ENCODE results near the gene ACLY. TPM values are rescaled to one million over a fixed set of nuclear protein-coding genes. Genes with fewer than 3 reads are reported as not detected.

ACLY gene
- total RNA-seq, 1 experiment from 2014 or later = 350 TPM

GRCh38 chr17:41837761-41838538 is 80.8 kb downstream of the ACLY start, which contains the start of gene KLHL10:
Gene KLHL10, plus strand, starts transcription at chr17:41837825. Its CDS starts 108 bp downstream, at chr17:41837933.
- DNase-seq (ENCODE audit: low spot score) (no peak), ATAC-seq (no peak)
- ChIA-PET POLR2A (interaction anchor here (0.5 to 1.7 kb wide), 3 partner anchors 14 to 1154 kb away, joined by 3 to 4 read pairs (median 4); partner anchors contain the start of gene P3H4), CTCF (interaction anchor here (0.6 to 1.4 kb wide), 6 partner anchors 26 to 357 kb away, joined by 3 to 7 read pairs (median 3); partner anchors contain the start of genes JUP, ODAD4 and P3H4)
- no peaks in the 10 kb centered on the region for H3K9me3 Mint-ChIP-seq
- H3K36me3 Mint-ChIP-seq = peaks cover 8% of the 10 kb centered on the region
- peaks cover 9% of the 10 kb centered on the region for H3K4me1 Mint-ChIP-seq
- peaks cover 14% of the 10 kb centered on the region for H3K27me3 Mint-ChIP-seq (ENCODE audit: low read depth)
- no peak for TF ChIP-seq E2F5 (CRISPR knock-in tag; IDR thresholded peaks at IDR 0.05)
- peak; percentile 50; the same call in 1 of the 2 replicates for TF ChIP-seq GABPB1 (CRISPR knock-in tag; IDR thresholded peaks at IDR 0.05)
- H3K4me3 Mint-ChIP-seq = peak within 1 kb of the TSS; percentile 77
- no peak within 1 kb of the TSS for H3K27ac Mint-ChIP-seq

GRCh38 chr17:41836550-41837196 is 82.1 kb downstream of the ACLY start:
- TF ChIP-seq JAZF1 (CRISPR knock-in tag; IDR thresholded peaks at IDR 0.05) (no peak), GABPB1 (CRISPR knock-in tag; IDR thresholded peaks at IDR 0.05) (peak; percentile 33; the same call in 1 of the 2 replicates)
- CTCF ChIA-PET = interaction anchor here (1.9 kb wide), 1 partner anchor 99 kb away, joined by 6 read pairs; no protein-coding TSS in a partner anchor
- POLR2A ChIA-PET = interaction anchor here (0.7 to 1.7 kb wide), 2 partner anchors 15 to 25 kb away, joined by 3 to 4 read pairs; partner anchors contain the start of gene P3H4
- Mint-ChIP-seq H3K9me3 (no peaks in the 10 kb centered on the region), H3K27me3 (ENCODE audit: low read depth) (peaks cover 14% of the 10 kb centered on the region), H3K36me3 (peaks cover 18% of the 10 kb centered on the region), H3K27ac (no peak overlapping the region), H3K4me1 (peaks cover 9% of the 10 kb centered on the region), H3K4me3 (peak overlapping the region; percentile 77)
- DNase-seq (ENCODE audit: low spot score) (no peak), ATAC-seq (no peak)

GRCh38 chr17:41835800-41836549 is 82.8 kb downstream of the ACLY start, which contains the start of gene NT5C3B:
Gene NT5C3B, minus strand, starts transcription at chr17:41836232. Its CDS starts 39 bp downstream, at chr17:41836193.
- Mint-ChIP-seq H3K27me3 (ENCODE audit: low read depth) (peaks cover 14% of the 10 kb centered on the region), H3K4me1 (peaks cover 9% of the 10 kb centered on the region)
- 0 out of 2 replicates have a peak, but pooled peaks have one; percentile 40 for TF ChIP-seq AFF4 (CRISPR knock-in tag; IDR thresholded peaks at IDR 0.05; ENCODE audit: borderline replicate concordance)
- TF ChIP-seq CDX4 (CRISPR knock-in tag; IDR thresholded peaks at IDR 0.05; ENCODE audit: borderline replicate concordance) = no peak
- peak; percentile 66 for TF ChIP-seq HMGXB4 (CRISPR knock-in tag; IDR thresholded peaks at IDR 0.05)
- no peak for TF ChIP-seq CREB1 (CRISPR knock-in tag; IDR thresholded peaks at IDR 0.05)
- peak; percentile 49 for TF ChIP-seq ETV6 (CRISPR knock-in tag; IDR thresholded peaks at IDR 0.05)
- no peak for TF ChIP-seq NFATC4 (CRISPR knock-in tag; IDR thresholded peaks at IDR 0.05)
- TF ChIP-seq MXD4 (CRISPR knock-in tag; IDR thresholded peaks at IDR 0.05; ENCODE audit: borderline replicate concordance) = no peak

More at GRCh38 chr17:41835800-41836549, 82.8 kb downstream of the ACLY start, which contains the start of gene NT5C3B:
- ChIA-PET POLR2A (interaction anchor here (0.6 to 1.2 kb wide), 3 partner anchors 9 to 50 kb away, joined by 3 to 7 read pairs (median 3); partner anchors contain the start of genes JUP and KLHL11), CTCF (interaction anchor here (1.0 to 1.9 kb wide), 6 partner anchors 25 to 140 kb away, joined by 5 to 10 read pairs (median 6); partner anchors contain the start of genes JUP and P3H4)
- Mint-ChIP-seq H3K4me3 (peak within 1 kb of the TSS; percentile 81), H3K36me3 (peaks cover 22% of the 10 kb centered on the region), H3K27ac (no peak within 1 kb of the TSS), H3K9me3 (no peaks in the 10 kb centered on the region)
- peak; percentile 84 for ATAC-seq
- peak; percentile 60 for DNase-seq (ENCODE audit: low spot score)
